K562 (cell line): ENCODE measurements around the gene HGS. TPM values are rescaled to one million over a fixed set of nuclear protein-coding genes. Genes with fewer than 3 reads are reported as not detected.

Experiments
- ATAC-seq: fragments of 200-7000 bp; cut with Tn5 transposase; 3 replicates; pipeline ENCODE4 v1.9.1; 2020; ENCODE audit warnings: moderate library complexity
- BruUV-seq: library from RNA; stranded (reverse); fragments of 400-500 nt; replicated peaks from 2 replicates; lab custom pipeline; 2021; lab: Mats Ljungman, UMichigan
- CTCF ChIA-PET: fragments of 300-600 bp; formaldehyde crosslinking; extraction: SDS; loops from one replicate; lab custom pipeline; 2021; ENCODE audit warnings: low intra/inter-chr PET ratio; lab: Yijun Ruan, JAX
- POLR2A ChIA-PET: fragments of 300-600, 350-650 bp; sonication (Branson Sonifier 250); formaldehyde crosslinking; extraction: SDS; loops from one replicate; lab custom pipeline; 2021; ENCODE audit warnings: antibody characterized with exemption, inconsistent platforms; lab: Yijun Ruan, JAX
- DNase-seq, 4 experiments: peaks; one replicate each; pipeline versions ENCODE4 v3.0.0 to v3.0.0-alpha.2; 2011 to 2018; ENCODE audit warnings: low spot score in 3 of 4, mixed read lengths in 3 of 4; ENCODE audit errors: extremely low read depth in 1 of 4
- FAIRE-seq: peaks from 2 replicates; lab custom pipeline; 2011; peaks lifted over from hg19 to GRCh38; lab: Jason Lieb, UNC
- H2AFZ ChIP-seq: 2 replicates; pipeline ENCODE4 v1.6.0; 2011; ENCODE audit warnings: low read depth, low read length, control low read depth, inconsistent platforms
- H3K27ac ChIP-seq: fragments of 200-600 bp; 3 replicates; pipeline ENCODE4 v1.8.0; 2011; ENCODE audit warnings: low read depth, mild to moderate bottlenecking, control low read depth, inconsistent platforms, low read length, moderate library complexity, mixed read lengths; ENCODE audit errors: extremely low read depth
- H3K27me3 ChIP-seq, 2 experiments: fragments of 300-600 bp in 1 of 2; 2 replicates in 1 of 2; 3 replicates in 1 of 2; pipeline versions ENCODE4 v1.6.0 to v1.8.0; 2011; ENCODE audit warnings: inconsistent platforms in 2 of 2, low read length in 2 of 2, mild to moderate bottlenecking in 1 of 2, mixed read lengths in 1 of 2, moderate library complexity in 1 of 2; ENCODE audit not compliant: control insufficient read depth in 2 of 2, insufficient read depth in 2 of 2
- H3K36me3 ChIP-seq: fragments of 300-600 bp; 3 replicates; pipeline ENCODE4 v1.8.0; 2011; ENCODE audit warnings: mild to moderate bottlenecking, low read length, inconsistent platforms; ENCODE audit not compliant: control insufficient read depth, insufficient read depth
- H3K4me1 ChIP-seq, 2 experiments: fragments of 200-600 bp in 1 of 2; replicated peaks in 1 of 2; 2 replicates in 1 of 2; 3 replicates in 1 of 2; pipeline versions ENCODE4 v1.5.1 to v1.8.0; 2011; ENCODE audit warnings: inconsistent platforms in 2 of 2, low read length in 2 of 2, mild to moderate bottlenecking in 1 of 2, mixed read lengths in 1 of 2, moderate library complexity in 1 of 2; ENCODE audit not compliant: control insufficient read depth in 2 of 2, insufficient read depth in 2 of 2
- H3K4me2 ChIP-seq: 2 replicates; pipeline ENCODE4 v1.6.1; 2011; ENCODE audit warnings: low read length, control low read depth, inconsistent platforms, mixed read lengths; ENCODE audit not compliant: insufficient read depth
- H3K4me3 ChIP-seq: fragments of 200-600 bp; sonication (generic), shearing (Covaris generic); 2 replicates; pipeline ENCODE4 v1.5.1; 2016; ENCODE audit warnings: control low read depth, inconsistent platforms
- H3K79me2 ChIP-seq: fragments of 200-600 bp; 3 replicates; pipeline ENCODE4 v1.8.0; 2011; ENCODE audit warnings: low read length, inconsistent platforms; ENCODE audit not compliant: control insufficient read depth, insufficient read depth
- H3K9ac ChIP-seq, 2 experiments: 2 replicates each; pipeline versions ENCODE4 v1.6.0 to v1.6.1; 2011; ENCODE audit warnings: low read depth in 2 of 2, low read length in 2 of 2, control low read depth in 1 of 2, inconsistent platforms in 1 of 2, mild to moderate bottlenecking in 1 of 2, mixed read lengths in 1 of 2; ENCODE audit not compliant: insufficient read depth in 1 of 2
- H3K9me1 ChIP-seq: one replicate; pipeline ENCODE4 v1.6.0; 2011; ENCODE audit warnings: inconsistent platforms, mild to moderate bottlenecking, low read length, moderate library complexity; ENCODE audit not compliant: control insufficient read depth, insufficient read depth
- H3K9me3 ChIP-seq: replicated peaks from 2 replicates; pipeline ENCODE4 v1.5.1; 2011; ENCODE audit warnings: low read depth, low read length, inconsistent platforms; ENCODE audit not compliant: control insufficient read depth, insufficient read depth
- H4K20me1 ChIP-seq: replicated peaks from 2 replicates; pipeline ENCODE4 v1.6.1; 2011; ENCODE audit warnings: low read length, inconsistent platforms, mixed read lengths; ENCODE audit not compliant: control insufficient read depth, insufficient read depth
- CREM ChIP-seq: IDR thresholded peaks from 2 replicates; pipeline ENCODE4 v1.6.1; 2014; ENCODE audit warnings: antibody characterized with exemption, low read depth
- GABPB2 ChIP-seq: fragments of 250-450 bp; sonication (Bioruptor Pico); conservative IDR thresholded peaks from 2 replicates; pipeline ENCODE4 v1.5.1; 2021; ENCODE audit warnings: mild to moderate bottlenecking
- IRF9 ChIP-seq: fragments of 450-650 bp; IDR thresholded peaks from 2 replicates; pipeline ENCODE4 v1.6.1; 2016; ENCODE audit warnings: missing biosample characterization, missing genetic modification characterization
- MCM5 ChIP-seq: fragments of 450-650 bp; IDR thresholded peaks from 2 replicates; pipeline ENCODE4 v1.6.1; 2016; ENCODE audit warnings: low read depth
- MECOM ChIP-seq: fragments of 250-450 bp; sonication (Bioruptor Pico); IDR thresholded peaks from 2 replicates; pipeline ENCODE4 v1.8.0; 2022; ENCODE audit warnings: inconsistent platforms
- MGA ChIP-seq: fragments of 450-650 bp; IDR thresholded peaks from 2 replicates; pipeline ENCODE4 v1.6.1; 2016; ENCODE audit warnings: mild to moderate bottlenecking, moderate library complexity
- MXI1 ChIP-seq: IDR thresholded peaks from 2 replicates; pipeline ENCODE4 v1.6.1; 2011; ENCODE audit warnings: low read depth, mild to moderate bottlenecking, improper control_type of control experiment, low read length
- WGBS: fragments of 100-300 bp; shearing (Covaris generic); methylation state at CpG from one replicate; pipeline ENCODE4 v1.1.6; 2016; ENCODE audit warnings: low coverage, mixed read lengths; ENCODE audit not compliant: insufficient coverage; ENCODE audit errors: missing lambda C conversion rate; 5-methylcytosine and 5-hydroxymethylcytosine counted together
- in situ Hi-C: fragments of 300-500 bp; cut with MboI; formaldehyde crosslinking; loops from 4 replicates; pipeline ENCODE4 v1.15.0; 2018; ENCODE audit warnings: inconsistent platforms, mixed read lengths
- intact Hi-C: fragments of 100-400 bp; cut with micrococcal nuclease; formaldehyde crosslinking; loops from 2 replicates; pipeline ENCODE4 v1.14.2; 2022
- polyA plus RNA-seq, 8 experiments: library from polyadenylated mRNA; depleted of rRNA in 4 of 8; stranded (reverse) in 5 of 8; unstranded in 3 of 8; fragments of >200 nt; fragmentation: Nextera tagmentation in 2 of 8; fragmentation: Illumina TruSeq in 1 of 8; extraction: Ambion mirVana in 2 of 8; extraction: Trizol in 1 of 8; gene quantifications; 2 replicates each; pipeline versions ENCODE4 v1.2.1 to v1.2.3, GENCODE V29; 2011 to 2014; ENCODE audit warnings: inconsistent platforms in 1 of 8, missing spikeins in 1 of 8
- total RNA-seq, 7 experiments: library from RNA; depleted of rRNA in 6 of 7; stranded (reverse); fragments of >200 nt in 6 of 7; fragmentation: Illumina TruSeq in 2 of 7; extraction: Trizol in 2 of 7; gene quantifications; 2 replicates each; pipeline versions ENCODE4 v1.2.1 to v1.2.3, GENCODE V29; 2011 to 2021; ENCODE audit warnings: low replicate concordance in 1 of 7

HGS gene
- total and polyA plus RNA-seq, 9 of the 15 experiments (the other 6 are each of a cell fraction or from before 2014, with no cell fraction given): 3.9 to 176 (median 77.1) TPM

GRCh38 chr17:81635973-81636504, 47.8 kb upstream of the HGS start (continued):
- TF ChIP-seq IRF9 (no peak), GABPB2 (CRISPR knock-in tag) (no peak), MCM5 (no peak), CREM (peak; percentile 47; the same call in 1 of the 2 replicates)

GRCh38 chr17:81636505-81637288, 47.1 kb upstream of the HGS start, which contains the start of the genes NPLOC4 and TSPAN10:
TSS of gene NPLOC4 (minus strand) at chr17:81637112. CDS start at chr17:81636930, 182 bp downstream.
TSS of gene TSPAN10 (plus strand) at chr17:81637196. CDS start at chr17:81642413, 5,217 bp downstream.
- H3K4me1 ChIP-seq: peaks cover 20 to 22% of the 10 kb centered on the region in 2 experiments; a peak in 4 of 5 replicates
- no peaks in the 10 kb centered on the region for H3K27me3 ChIP-seq
- H4K20me1 ChIP-seq: peaks cover 6% of the 10 kb centered on the region
- peak within 1 kb of the TSS; percentile 69 for H3K4me3 ChIP-seq
- peak; percentile 91 for ATAC-seq
- no peaks in the 10 kb centered on the region for H3K9me3 ChIP-seq
- peak; percentile 91 to 98 (median 97) for DNase-seq
- peaks cover 28% of the 10 kb centered on the region; the same call in 2 of the 3 replicates for H3K36me3 ChIP-seq
- peak within 1 kb of the TSS; percentile 92 for H2AFZ ChIP-seq
- peaks cover 52% of the 10 kb centered on the region for H3K79me2 ChIP-seq
- intact Hi-C loops (loop anchor here (1.0 kb wide), 1 partner anchor 30 kb away; the partner anchor contains the start of genes CCDC137 and OXLD1), in situ Hi-C loops (no loop called here)
- H3K27ac ChIP-seq: peak within 1 kb of the TSS; percentile 87
- no peaks in the 10 kb centered on the region for H3K9me1 ChIP-seq
- FAIRE-seq: peak; percentile 29
- H3K9ac ChIP-seq: peak within 1 kb of the TSS; percentile 94 to 98
- H3K4me2 ChIP-seq: peak within 1 kb of the TSS; percentile 84
- ChIA-PET POLR2A (interaction anchor here (0.5 to 1.4 kb wide), 13 partner anchors 8 to 573 kb away, joined by 3 to 6 read pairs (median 3); partner anchors contain the start of genes ACTG1 and CCDC137), CTCF (interaction anchor here (0.7 kb wide), 1 partner anchor 568 kb away, joined by 3 read pairs; no protein-coding TSS in a partner anchor)
- BruUV-seq: no TSS peak
- 2% methylated on average over 49 of the region's 77 CpGs for WGBS
- TF ChIP-seq MGA: no peak
- TF ChIP-seq MECOM: no peak
- TF ChIP-seq MXI1: no peak
